Inflammatory macrophage (primary cell): ENCODE data around the gene CLEC18C.
"Not testable (repeated sequence)": the region's sequence is repeated elsewhere in the genome, so short reads cannot be mapped to it uniquely, and the experiment has no call there.

Source experiments
- DNase-seq, 2 donors: peaks; one replicate each; pipeline ENCODE4 v3.0.0-alpha.2; 2020 to 2022
- total RNA-seq, 18 experiments: gene quantifications; one replicate each; lab custom pipeline; 2026; ENCODE audit warnings: mixed read lengths in 6 of 18, inconsistent platforms in 2 of 18; lab: John Stamatoyannopoulos, UW

Gene CLEC18C
- 0 to 0.16 (median 0) reads per million in 18 experiments for total RNA-seq

GRCh38 chr16:70173212-70173837 lies at the start of gene CLEC18C:
CLEC18C (plus strand) TSS chr16:70173787; CDS start chr16:70174279, 492 bp downstream.
- not testable (repeated sequence) for DNase-seq

DNA sequence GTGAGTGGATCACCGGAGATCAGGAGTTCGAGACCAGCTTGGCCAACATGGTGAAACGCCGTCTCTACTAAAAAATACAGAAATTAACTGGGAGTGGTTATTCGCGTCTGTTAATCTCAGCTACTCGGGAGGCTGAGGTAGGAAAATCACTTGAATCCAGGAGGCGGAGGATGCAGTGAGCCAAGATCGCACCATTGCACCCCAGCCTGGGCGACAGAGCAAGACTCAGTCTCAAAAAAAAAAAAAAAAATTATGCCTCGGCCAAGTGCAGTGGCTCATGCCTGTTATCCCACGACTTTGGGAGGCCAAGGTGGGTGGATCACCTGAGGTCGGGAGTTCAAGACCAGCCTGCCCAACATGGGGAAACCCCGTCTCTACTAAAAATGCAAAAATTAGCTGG lies 49.8 kb upstream of the CLEC18C start:
- not testable (repeated sequence) for DNase-seq

DNA sequence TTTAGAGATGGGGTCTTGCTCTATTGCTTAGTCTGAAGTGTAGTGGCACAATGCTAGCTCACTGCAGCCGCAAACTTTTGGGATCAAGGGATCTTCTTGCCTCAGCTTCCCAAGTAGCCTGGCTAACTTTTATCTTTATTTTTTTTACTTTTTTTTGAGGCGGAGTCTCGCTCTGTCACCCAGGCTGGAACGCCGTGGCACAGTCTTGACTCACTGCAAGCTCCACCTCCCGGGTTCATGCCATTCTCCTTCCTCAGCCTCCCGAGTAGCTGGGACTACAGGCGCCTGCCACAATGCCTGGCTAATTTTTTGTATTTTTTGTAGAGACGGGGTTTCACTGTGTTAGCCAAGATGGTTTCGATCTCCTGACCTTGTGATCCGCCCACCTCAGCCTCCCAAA lies 47.4 kb upstream of the CLEC18C start:
- DNase-seq: not testable (repeated sequence)

GRCh38 chr16:70127706-70128105 lies 45.9 kb upstream of the CLEC18C start:
- not testable (repeated sequence) for DNase-seq

- not testable (repeated sequence) for DNase-seq
Measured at GRCh38 chr16:70128844-70129243, 44.7 kb upstream of the CLEC18C start.

DNA sequence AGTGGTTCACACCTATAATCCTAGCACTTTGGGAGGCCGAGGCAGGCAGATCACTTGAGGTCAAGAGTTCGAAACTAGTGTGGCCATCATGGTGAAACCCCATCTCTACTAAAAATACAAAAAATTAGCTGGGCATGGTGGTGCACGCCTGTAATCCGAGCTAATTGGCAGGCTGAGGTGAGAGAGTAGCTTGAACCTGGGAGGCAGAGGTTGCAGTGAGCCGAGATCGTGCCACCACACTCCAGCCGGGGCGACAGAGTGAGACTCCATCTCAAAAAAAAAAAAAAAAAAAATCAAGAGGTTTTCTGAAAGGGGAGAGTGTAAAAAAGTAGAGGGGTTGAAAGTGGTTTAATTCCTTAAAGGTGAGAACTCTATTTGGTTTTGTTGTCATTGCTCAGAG lies 37.8 kb upstream of the CLEC18C start:
- not testable (repeated sequence) for DNase-seq

GRCh38 chr16:70136595-70136994 lies 37.0 kb upstream of the CLEC18C start:
- not testable (repeated sequence) for DNase-seq

GRCh38 chr16:70142739-70143138 lies 30.8 kb upstream of the CLEC18C start:
- DNase-seq: not testable (repeated sequence)

DNA sequence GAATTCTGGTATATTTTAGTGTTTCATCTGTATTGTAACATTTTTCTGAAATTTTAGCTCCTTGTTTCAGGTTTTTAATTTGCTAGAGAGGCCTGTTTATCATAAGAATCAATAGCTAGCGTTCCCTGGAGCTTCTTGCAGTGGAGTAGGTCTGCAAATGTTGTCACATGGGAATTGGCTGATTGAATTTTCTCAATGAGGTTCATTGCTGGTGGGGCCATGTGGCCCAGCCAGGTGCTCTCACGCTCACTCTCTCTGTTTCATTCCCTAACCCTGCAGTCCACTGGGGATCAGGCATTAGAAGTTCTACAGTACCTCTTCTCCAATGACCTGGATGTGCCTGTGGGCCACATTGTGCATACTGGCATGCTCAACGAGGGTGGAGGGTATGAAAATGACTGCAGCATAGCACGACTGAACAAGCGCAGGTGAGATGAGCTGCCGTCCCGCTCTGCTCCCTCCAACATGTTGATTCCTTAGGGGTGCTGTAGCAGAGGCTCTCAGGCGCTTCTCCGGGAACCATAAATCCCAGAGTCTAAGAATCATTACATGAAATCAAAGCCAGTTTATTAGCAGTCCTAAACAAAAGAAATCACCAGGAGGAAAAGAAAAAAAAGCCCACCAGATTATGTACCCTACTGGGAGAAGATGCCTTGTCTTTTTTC lies 30.2 kb upstream of the CLEC18C start:
- DNase-seq: not testable (repeated sequence)

DNA sequence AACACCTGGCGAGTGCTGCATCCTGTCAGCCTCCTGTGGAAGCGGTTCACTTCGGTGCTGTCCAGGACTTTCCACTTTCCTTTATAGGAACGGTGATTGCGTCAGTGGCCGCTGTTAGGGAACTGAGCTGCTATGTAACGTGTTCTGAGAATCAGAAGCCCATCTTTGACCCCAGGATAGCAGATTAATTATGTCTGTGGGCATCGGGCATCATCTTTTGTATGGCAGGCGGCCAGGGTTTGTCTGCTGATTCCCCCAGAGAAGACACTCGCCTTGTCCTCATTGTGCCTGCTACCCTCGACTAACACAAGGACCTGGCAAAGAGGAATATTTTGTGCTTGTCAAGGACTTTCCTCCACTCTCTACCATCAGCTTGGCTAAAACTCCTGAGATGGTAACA lies 25.7 kb upstream of the CLEC18C start:
- DNase-seq: not testable (repeated sequence)

DNA sequence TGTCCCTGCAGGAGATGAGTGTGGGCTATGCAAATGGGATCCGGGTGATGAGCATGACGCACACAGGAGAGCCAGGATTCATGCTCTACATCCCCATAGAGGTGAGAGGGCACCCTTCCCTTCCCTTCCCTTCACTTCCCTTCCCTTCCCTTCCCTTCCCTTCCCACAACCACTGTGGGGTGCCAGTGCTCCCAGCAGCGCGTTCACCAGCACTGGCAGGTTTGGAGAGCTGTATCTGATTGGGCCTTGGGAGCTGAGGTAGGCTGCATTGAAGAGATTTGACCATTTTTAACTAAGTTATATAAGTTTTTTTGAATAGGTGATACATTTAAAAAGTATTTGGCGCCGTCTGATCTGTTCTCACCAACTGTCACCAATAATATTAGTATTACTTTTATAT lies 25.1 kb upstream of the CLEC18C start:
- DNase-seq: not testable (repeated sequence)

GRCh38 chr16:70149296-70149695 lies 24.3 kb upstream of the CLEC18C start:
- not testable (repeated sequence) for DNase-seq

GRCh38 chr16:70151391-70151790 lies 22.2 kb upstream of the CLEC18C start:
- DNase-seq: no peak

GRCh38 chr16:70151941-70152509 lies 21.6 kb upstream of the CLEC18C start:
- DNase-seq: no peak

DNA sequence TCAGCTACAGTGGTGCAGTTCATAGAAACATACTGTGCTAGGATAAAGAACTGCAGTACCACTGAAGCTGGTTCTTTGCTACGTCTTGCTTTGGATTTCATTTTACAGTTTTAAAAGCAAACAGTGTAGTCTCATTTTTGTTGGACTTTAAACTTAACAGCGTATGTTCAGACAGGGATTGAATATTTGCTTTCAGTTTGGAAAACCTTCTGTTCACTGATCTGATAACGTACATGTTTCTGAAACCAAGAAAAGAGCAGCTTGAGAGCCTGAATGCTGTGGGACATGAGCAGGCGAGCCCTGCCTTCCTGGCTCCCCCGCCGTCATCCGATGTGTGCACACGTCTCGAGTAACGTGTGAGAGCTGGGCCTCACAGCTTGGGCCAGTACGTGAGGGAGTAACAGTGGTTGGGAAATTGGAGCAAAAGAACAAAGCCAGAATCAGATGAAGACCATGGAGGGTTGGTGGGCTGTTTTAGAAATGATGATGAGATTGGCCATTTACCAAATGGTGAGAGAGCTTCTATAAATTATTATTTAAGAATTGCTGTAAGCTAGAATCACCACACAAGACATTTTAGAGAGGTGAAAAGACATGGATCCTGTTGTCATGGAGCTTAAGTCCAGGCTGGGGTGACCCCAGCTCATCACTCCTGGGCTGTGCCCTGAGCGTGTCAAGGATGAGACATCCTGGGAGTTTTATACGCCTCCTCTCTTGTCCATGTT lies 20.8 kb upstream of the CLEC18C start:
- no peak for DNase-seq

GRCh38 chr16:70154736-70155135 lies 18.9 kb upstream of the CLEC18C start:
- not testable (repeated sequence) for DNase-seq

- DNase-seq: no peak
Measured at GRCh38 chr16:70156207-70156978, 17.2 kb upstream of the CLEC18C start.

DNA sequence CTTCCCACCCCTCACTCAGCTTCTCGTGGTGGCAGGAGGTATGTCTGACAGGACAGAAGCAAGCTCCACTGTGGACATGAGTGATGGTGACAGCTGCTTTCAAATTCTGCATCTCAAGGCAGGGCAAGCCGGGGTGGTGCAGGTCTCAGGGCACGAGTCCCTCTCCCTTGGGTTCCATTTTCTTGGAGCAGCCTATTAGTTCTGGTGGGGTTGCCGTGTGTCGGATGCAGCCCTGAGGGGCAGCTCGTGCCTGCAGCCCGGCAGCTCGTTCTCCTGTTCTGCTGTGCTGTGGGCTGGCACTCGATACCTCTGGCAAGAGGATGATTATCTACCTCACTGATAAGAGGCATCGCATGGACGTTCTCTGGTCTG lies 16.5 kb upstream of the CLEC18C start:
- DNase-seq: no peak

DNA sequence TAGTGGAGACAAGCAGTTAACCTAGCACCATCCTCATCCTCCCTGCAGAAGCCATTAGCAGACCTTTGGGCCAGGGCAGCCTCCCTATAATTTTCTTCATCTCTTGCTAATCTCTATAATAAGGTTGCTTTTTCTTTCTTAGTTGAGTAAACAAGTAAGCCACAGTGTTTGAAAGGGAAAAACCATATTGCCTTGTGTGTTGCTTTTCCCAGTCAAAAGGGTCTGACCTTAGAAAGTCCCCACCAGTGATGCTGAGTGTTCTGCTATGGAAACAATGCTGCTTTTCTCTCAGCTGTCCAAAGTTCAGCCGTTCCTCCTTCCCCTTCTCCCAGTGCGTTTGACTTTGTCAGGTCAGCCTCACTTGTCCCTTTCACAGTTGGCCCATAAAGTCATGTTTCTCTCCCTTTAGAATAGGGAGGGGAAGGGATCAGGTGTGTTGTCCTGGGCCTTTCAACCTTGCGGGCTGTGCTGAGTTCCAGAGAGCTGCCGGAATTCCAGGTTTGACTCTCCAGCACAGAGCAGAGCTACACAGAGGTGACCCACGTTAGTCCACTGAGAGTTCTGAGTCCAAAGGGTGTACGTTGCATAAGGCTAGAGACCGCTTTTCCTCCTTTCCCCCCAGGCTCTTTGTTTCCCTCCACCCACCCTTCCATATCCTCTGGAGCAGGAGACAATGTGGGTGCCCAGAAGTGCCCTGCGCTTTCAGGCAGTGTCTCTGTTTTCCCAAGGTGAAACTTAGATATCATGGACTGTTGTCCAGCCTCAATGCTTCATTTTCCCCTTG lies 15.9 kb upstream of the CLEC18C start:
- no peak for DNase-seq

GRCh38 chr16:70158261-70158939 lies 15.2 kb upstream of the CLEC18C start:
- no peak for DNase-seq
